Cardiac fibroblast (primary cell): ENCODE results near the gene PMF1.

Source experiments
- DNase-seq, 2 donors: peaks; one replicate each; pipeline versions ENCODE4 v3.0.0 to v3.0.0-alpha.2; 2010; ENCODE audit warnings: low read depth in 2 of 2
- H3K4me3 ChIP-seq, 2 donors: replicated peaks in 1 of 2; 1 replicate in 1 of 2; 2 replicates in 1 of 2; pipeline ENCODE4 v1.5.1; 2011; ENCODE audit warnings: low read depth in 2 of 2, low read length in 2 of 2, mild to moderate bottlenecking in 2 of 2, moderate library complexity in 1 of 2
- TF ChIP-seq, protein P1 (sequence below): IDR thresholded peaks from one replicate; pipeline ENCODE4 v1.5.1; 2011; ENCODE audit warnings: low read depth, mild to moderate bottlenecking, low read length, inconsistent platforms

The PMF1 gene

DNA sequence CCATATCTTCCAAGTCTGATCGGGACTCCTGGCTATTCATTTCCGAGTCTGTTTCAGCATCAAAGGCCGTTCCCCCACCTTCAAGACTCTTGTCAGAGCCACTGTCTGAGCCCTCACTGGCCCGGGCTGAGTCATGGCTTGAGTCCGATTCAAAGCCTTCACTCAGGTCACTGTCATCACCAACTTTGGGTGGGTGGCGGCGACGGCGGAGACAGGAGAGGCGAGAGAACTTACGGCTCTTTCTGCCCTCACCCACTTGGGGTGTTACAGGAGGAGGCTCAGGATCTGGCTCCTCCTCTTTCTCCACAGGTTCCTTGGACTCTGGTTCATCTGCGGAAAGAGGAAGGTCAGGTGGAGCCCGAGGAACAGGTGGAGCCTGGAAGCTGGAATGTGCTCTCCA, 53.2 kb downstream of the PMF1 start:
- H3K4me3 ChIP-seq = no peak overlapping the region
- DNase-seq = no peak
- TF ChIP-seq, protein P1, sequence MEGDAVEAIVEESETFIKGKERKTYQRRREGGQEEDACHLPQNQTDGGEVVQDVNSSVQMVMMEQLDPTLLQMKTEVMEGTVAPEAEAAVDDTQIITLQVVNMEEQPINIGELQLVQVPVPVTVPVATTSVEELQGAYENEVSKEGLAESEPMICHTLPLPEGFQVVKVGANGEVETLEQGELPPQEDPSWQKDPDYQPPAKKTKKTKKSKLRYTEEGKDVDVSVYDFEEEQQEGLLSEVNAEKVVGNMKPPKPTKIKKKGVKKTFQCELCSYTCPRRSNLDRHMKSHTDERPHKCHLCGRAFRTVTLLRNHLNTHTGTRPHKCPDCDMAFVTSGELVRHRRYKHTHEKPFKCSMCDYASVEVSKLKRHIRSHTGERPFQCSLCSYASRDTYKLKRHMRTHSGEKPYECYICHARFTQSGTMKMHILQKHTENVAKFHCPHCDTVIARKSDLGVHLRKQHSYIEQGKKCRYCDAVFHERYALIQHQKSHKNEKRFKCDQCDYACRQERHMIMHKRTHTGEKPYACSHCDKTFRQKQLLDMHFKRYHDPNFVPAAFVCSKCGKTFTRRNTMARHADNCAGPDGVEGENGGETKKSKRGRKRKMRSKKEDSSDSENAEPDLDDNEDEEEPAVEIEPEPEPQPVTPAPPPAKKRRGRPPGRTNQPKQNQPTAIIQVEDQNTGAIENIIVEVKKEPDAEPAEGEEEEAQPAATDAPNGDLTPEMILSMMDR = no peak

DNA sequence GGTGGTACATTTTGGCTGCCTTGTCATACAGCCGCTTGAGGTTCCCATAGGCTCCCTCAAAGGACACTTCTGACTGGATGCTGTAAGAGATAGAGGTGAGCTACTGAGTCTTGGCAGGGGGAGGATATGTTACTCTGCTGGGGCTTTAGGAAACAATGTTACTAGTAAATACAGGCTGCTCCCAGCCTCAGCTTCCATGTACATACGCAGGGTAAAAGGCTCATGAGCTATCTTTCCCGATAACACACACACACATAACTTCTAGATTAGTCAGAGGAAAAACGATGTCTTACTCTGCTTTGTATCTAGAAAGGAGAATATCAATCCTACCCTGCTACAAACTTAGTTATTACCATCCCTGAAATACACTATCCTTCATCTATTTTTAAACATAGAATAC, 55.5 kb downstream of the PMF1 start:
- peak; percentile 33 to 60 for DNase-seq
- H3K4me3 ChIP-seq = no peak overlapping the region

DNA sequence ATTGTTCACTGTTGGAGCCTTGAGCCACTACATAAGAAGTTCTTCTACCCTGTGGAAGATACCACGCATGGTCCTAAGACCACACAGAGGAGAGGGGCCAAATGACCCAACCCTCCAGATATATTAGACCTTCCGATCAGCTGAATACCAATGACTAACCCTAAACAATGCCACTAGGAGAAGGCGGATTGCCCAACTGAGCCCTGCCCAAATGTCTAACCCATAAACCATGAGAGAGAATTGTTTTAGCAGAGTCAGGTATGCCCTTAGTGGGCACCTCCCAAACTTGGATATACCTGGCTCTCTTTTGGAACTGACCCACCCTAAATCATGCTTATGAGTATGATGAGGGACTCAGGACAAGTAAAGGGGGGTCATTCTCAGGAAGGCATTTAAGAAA, 57.5 kb downstream of the PMF1 start:
- TF ChIP-seq, protein P1 = no peak
- no peak overlapping the region for H3K4me3 ChIP-seq
- DNase-seq = no peak

More for the DNA sequence above, 55.5 kb downstream of the PMF1 start:
- TF ChIP-seq, protein P1 = no peak

DNA sequence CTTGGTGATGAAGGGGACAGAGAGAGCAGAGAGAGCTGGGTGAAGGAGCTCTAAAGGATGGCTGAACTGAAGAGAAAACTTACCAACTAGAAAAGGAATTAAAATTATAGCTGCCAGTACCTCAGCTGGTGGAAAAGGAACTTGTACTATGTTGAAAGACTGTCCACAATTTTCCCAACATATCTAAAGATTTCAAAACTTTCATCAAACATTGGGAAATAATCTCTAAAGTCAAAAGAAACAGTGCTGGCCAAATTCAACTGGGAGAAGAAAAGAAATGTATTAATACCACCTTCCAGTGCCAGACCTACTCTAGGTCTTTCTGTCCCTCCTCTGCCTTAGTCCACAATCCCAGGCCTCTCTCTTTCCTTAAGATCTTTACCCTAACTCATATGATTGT, 63.7 kb downstream of the PMF1 start:
- TF ChIP-seq, protein P1 = no peak
- H3K4me3 ChIP-seq = no peak overlapping the region
- DNase-seq = peak in 1 of 2 donors; percentile 71

DNA sequence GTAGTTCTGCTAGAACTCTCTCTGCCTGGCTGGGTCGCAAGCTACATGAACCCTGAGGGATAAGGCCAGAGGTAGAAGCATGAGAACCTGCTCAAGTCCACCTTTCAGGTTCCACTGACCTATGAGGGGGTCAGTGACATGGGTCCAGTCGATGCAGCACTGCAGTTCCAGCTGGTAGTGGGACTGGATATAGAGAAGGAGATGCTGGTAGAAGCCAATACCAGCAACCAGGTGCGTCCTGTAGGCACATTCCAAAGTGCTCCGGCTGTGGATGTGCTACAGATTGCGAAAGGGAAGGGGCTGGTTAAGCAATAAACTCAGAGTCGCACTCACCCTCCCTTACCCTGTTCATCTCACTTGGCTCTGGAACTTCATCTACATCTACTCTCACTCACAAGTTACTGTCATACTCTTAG, 64.2 kb downstream of the PMF1 start:
- peak; percentile 49 to 57 for DNase-seq
- no peak overlapping the region for H3K4me3 ChIP-seq
- TF ChIP-seq, protein P1 = no peak

DNA sequence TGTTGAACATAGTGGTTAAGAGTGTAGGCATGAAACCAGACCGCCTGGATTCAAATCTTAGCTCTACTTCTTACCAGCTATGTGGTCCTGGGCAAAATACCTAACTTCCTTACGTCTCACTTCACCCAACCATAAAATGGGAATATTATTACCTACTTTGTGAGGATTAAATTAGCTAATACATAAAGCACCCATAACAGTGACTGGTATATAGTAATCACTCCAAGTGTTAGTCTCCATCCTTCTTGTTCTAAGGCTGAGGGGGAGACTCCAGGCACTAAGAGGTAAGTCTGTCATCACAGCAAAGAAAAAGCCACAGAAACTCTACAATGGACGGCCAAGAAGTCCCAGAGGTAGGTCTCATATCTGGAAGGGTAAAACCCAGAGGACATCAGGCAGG, 67.0 kb downstream of the PMF1 start:
- H3K4me3 ChIP-seq = no peak overlapping the region
- TF ChIP-seq, protein P1 = no peak
- no peak for DNase-seq

DNA sequence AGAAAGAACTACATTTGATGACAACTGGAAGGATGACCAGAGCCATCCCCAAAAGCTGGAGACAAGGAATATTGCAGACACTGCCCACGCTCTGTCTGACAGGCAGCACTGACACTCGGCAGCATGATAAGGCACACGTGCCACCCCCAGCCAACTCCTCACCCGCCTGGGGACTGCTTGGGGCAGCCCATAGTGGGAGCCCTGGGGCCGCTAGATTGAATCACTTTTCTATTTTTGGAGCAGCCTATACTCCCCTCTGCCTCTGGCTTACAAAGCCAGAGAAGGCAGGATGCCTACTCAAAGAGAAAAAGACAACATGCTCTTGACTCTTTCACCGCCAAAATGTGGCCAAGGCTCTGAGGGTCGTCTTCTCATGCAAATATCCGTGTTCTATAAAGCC, 68.5 kb downstream of the PMF1 start:
- TF ChIP-seq, protein P1 = peak; percentile 9
- H3K4me3 ChIP-seq = peak overlapping the region; percentile 87 to 90
- peak; percentile 61 for DNase-seq
